ENCODE results near the gene IFT52.

IFT52 gene

GRCh38 chr20:43568706-43569105 lies 22.0 kb upstream of the IFT52 start:
- Histone ChIP-seq H3K4me1 (no peaks in the 10 kb centered on the region), H3K36me3 (peaks cover 0 to 7% (median 0%) of the 10 kb centered on the region in 3 donors), H3K27ac (no peak overlapping the region), H3K27me3 (no peaks in the 10 kb centered on the region), H3K4me3 (no peak overlapping the region), H3K9me3 (no peaks in the 10 kb centered on the region)
- TF ChIP-seq CTCF (IDR thresholded peaks at IDR 0.05): no peak
- intact Hi-C loops (cut with DNase I; ENCODE audit: low total_unique reads): no loop called here
- no peak for DNase-seq

- no peak overlapping the region for H3K27ac ChIP-seq
- H3K4me3 ChIP-seq: no peak overlapping the region
- peaks cover 0 to 7% (median 0%) of the 10 kb centered on the region in 3 donors for H3K36me3 ChIP-seq
- no peaks in the 10 kb centered on the region for H3K9me3 ChIP-seq
- no peak for DNase-seq
- no peak for TF ChIP-seq CTCF (IDR thresholded peaks at IDR 0.05)
- H3K4me1 ChIP-seq: no peaks in the 10 kb centered on the region
- intact Hi-C loops (cut with DNase I; ENCODE audit: low total_unique reads): no loop called here
- no peaks in the 10 kb centered on the region for H3K27me3 ChIP-seq
These were observed 21.5 kb upstream of the IFT52 start for GRCh38 chr20:43569282-43569681.

- Histone ChIP-seq H3K27ac (no peak overlapping the region), H3K4me1 (no peaks in the 10 kb centered on the region), H3K36me3 (peaks cover 0 to 7% (median 0%) of the 10 kb centered on the region in 3 donors), H3K4me3 (no peak overlapping the region), H3K9me3 (no peaks in the 10 kb centered on the region), H3K27me3 (no peaks in the 10 kb centered on the region)
- no peak for TF ChIP-seq CTCF (IDR thresholded peaks at IDR 0.05)
- intact Hi-C loops (cut with DNase I; ENCODE audit: low total_unique reads): no loop called here
- DNase-seq: no peak
These were observed 20.2 kb upstream of the IFT52 start for GRCh38 chr20:43570496-43570895.

- no peak overlapping the region for H3K27ac ChIP-seq
- DNase-seq: no peak
- no peaks in the 10 kb centered on the region for H3K4me1 ChIP-seq
- H3K4me3 ChIP-seq: no peak overlapping the region
- H3K9me3 ChIP-seq: no peaks in the 10 kb centered on the region
- TF ChIP-seq CTCF (IDR thresholded peaks at IDR 0.05): no peak
- intact Hi-C loops (cut with DNase I; ENCODE audit: low total_unique reads): no loop called here
- H3K27me3 ChIP-seq: no peaks in the 10 kb centered on the region
- peaks cover 0 to 12% (median 0%) of the 10 kb centered on the region in 3 donors for H3K36me3 ChIP-seq
These were observed 19.4 kb upstream of the IFT52 start for GRCh38 chr20:43571310-43571709.

DNA sequence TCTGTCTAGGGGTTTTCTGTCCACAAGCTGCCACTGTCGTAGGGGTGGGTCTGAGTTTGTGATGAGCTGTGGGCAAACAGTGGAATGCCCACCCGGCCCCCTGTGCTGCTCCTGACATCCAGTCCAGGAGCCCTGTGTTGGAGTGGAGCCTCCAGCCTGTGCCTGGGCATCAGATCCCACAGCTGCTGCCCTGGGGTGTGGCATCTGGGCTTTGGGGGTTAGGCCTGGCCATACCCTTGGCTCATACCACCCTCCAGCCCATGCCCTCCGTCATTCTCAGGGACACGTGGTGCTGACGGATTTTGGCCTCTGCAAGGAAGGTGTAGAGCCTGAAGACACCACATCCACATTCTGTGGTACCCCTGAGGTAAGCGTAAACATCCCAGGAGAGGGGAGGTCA lies 19.0 kb upstream of the IFT52 start:
- intact Hi-C loops (cut with DNase I; ENCODE audit: low total_unique reads): no loop called here
- H3K27me3 ChIP-seq: no peaks in the 10 kb centered on the region
- TF ChIP-seq CTCF (IDR thresholded peaks at IDR 0.05): no peak
- no peak for DNase-seq
- no peaks in the 10 kb centered on the region for H3K9me3 ChIP-seq
- H3K36me3 ChIP-seq: peaks cover 0 to 16% (median 0%) of the 10 kb centered on the region in 3 donors
- H3K4me1 ChIP-seq: no peaks in the 10 kb centered on the region
- H3K27ac ChIP-seq: no peak overlapping the region
- H3K4me3 ChIP-seq: no peak overlapping the region

- no peak overlapping the region for H3K4me3 ChIP-seq
- no peak overlapping the region for H3K27ac ChIP-seq
- H3K4me1 ChIP-seq: no peaks in the 10 kb centered on the region
- no peak for TF ChIP-seq CTCF (IDR thresholded peaks at IDR 0.05)
- no peaks in the 10 kb centered on the region for H3K27me3 ChIP-seq
- intact Hi-C loops (cut with DNase I; ENCODE audit: low total_unique reads): no loop called here
- no peaks in the 10 kb centered on the region for H3K9me3 ChIP-seq
- H3K36me3 ChIP-seq: peaks cover 0 to 16% (median 0%) of the 10 kb centered on the region in 3 donors
- no peak for DNase-seq
These were observed 17.8 kb upstream of the IFT52 start for GRCh38 chr20:43572891-43573290.
